ENCODE data around the gene PITPNM3.

DNA sequence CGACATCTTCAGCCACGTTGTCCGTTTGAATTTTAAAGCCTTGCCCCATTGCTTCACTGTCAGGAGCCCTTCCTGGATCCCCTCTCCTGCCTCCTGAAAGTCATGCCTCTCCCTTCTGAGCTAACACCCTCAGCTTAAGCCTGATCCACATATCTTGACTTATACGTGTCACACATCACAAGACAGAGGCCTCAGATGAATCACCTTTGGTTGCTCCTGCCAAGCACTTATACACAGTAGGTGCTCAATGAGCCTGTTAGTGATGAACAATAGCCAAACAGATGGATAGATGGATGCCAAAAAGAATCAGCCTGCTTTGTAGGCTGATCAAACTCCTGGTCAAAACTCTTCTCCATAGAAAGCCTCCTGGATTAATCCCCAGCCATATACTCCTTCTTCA is 31.8 kb downstream of the PITPNM3 start:
- TF ChIP-seq, protein P1, sequence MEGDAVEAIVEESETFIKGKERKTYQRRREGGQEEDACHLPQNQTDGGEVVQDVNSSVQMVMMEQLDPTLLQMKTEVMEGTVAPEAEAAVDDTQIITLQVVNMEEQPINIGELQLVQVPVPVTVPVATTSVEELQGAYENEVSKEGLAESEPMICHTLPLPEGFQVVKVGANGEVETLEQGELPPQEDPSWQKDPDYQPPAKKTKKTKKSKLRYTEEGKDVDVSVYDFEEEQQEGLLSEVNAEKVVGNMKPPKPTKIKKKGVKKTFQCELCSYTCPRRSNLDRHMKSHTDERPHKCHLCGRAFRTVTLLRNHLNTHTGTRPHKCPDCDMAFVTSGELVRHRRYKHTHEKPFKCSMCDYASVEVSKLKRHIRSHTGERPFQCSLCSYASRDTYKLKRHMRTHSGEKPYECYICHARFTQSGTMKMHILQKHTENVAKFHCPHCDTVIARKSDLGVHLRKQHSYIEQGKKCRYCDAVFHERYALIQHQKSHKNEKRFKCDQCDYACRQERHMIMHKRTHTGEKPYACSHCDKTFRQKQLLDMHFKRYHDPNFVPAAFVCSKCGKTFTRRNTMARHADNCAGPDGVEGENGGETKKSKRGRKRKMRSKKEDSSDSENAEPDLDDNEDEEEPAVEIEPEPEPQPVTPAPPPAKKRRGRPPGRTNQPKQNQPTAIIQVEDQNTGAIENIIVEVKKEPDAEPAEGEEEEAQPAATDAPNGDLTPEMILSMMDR (IDR thresholded peaks at IDR 0.05) = no peak
- TF ChIP-seq POLR2AphosphoS5 (IDR thresholded peaks at IDR 0.05) (no peak), EP300 (IDR thresholded peaks at IDR 0.05; ENCODE audit: low read depth) (no peak)

All from transverse colon (tissue), 4 donors.